Effector memory CD4-positive, alpha-beta T cell (primary cell): ENCODE results near the gene MLLT3.

Experiments
- DNase-seq, 3 donors: peaks; one replicate each; pipeline ENCODE4 v3.0.0-alpha.2; 2020
- H3K27ac ChIP-seq: 2 replicates; pipeline ENCODE4 v1.7.0; 2013; ENCODE audit warnings: mild to moderate bottlenecking, low read length, moderate library complexity; ENCODE audit not compliant: insufficient read depth, poor library complexity, severe bottlenecking
- H3K27me3 ChIP-seq: replicated peaks from 2 replicates; pipeline ENCODE4 v1.7.0; 2013; ENCODE audit warnings: mild to moderate bottlenecking, low read length; ENCODE audit not compliant: insufficient read depth, control insufficient read depth, poor library complexity, severe bottlenecking
- H3K36me3 ChIP-seq: 2 replicates; pipeline ENCODE4 v1.7.0; 2013; ENCODE audit warnings: mild to moderate bottlenecking, low read length, moderate library complexity; ENCODE audit not compliant: control insufficient read depth, insufficient read depth
- H3K4me1 ChIP-seq: 2 replicates; pipeline ENCODE4 v1.7.0; 2013; ENCODE audit warnings: low read length, mild to moderate bottlenecking; ENCODE audit not compliant: control insufficient read depth, insufficient read depth, poor library complexity, severe bottlenecking
- H3K4me3 ChIP-seq: 2 replicates; pipeline ENCODE4 v1.7.0; 2013; ENCODE audit warnings: low read length, low read depth, mild to moderate bottlenecking; ENCODE audit not compliant: insufficient read depth, poor library complexity, severe bottlenecking
- H3K9me3 ChIP-seq: 2 replicates; pipeline ENCODE4 v1.7.0; 2013; ENCODE audit warnings: mild to moderate bottlenecking, low read length, moderate library complexity; ENCODE audit not compliant: control insufficient read depth

Gene MLLT3

GRCh38 chr9:20618361-20618802, 3.9 kb downstream of the MLLT3 start:
- H3K36me3 ChIP-seq = no peaks in the 10 kb centered on the region
- H3K27me3 ChIP-seq = no peaks in the 10 kb centered on the region
- no peak overlapping the region for H3K27ac ChIP-seq
- H3K9me3 ChIP-seq = no peaks in the 10 kb centered on the region
- DNase-seq = no peak
- no peak overlapping the region for H3K4me3 ChIP-seq
- peaks cover 7% of the 10 kb centered on the region for H3K4me1 ChIP-seq

GRCh38 chr9:20616808-20617207, 5.5 kb downstream of the MLLT3 start:
- H3K27ac ChIP-seq = no peak overlapping the region
- H3K27me3 ChIP-seq = no peaks in the 10 kb centered on the region
- no peaks in the 10 kb centered on the region for H3K36me3 ChIP-seq
- no peak for DNase-seq
- H3K4me3 ChIP-seq = no peak overlapping the region
- peaks cover 7% of the 10 kb centered on the region for H3K4me1 ChIP-seq
- H3K9me3 ChIP-seq = no peaks in the 10 kb centered on the region

- no peaks in the 10 kb centered on the region for H3K27me3 ChIP-seq
- H3K4me3 ChIP-seq = no peak overlapping the region
- no peak for DNase-seq
- H3K9me3 ChIP-seq = no peaks in the 10 kb centered on the region
- H3K36me3 ChIP-seq = no peaks in the 10 kb centered on the region
- no peak overlapping the region for H3K27ac ChIP-seq
- peaks cover 7% of the 10 kb centered on the region for H3K4me1 ChIP-seq
These were observed 7.6 kb downstream of the MLLT3 start for GRCh38 chr9:20614602-20615216.

GRCh38 chr9:20611691-20612287, 10.5 kb downstream of the MLLT3 start:
- no peak for DNase-seq
- H3K4me1 ChIP-seq = no peaks in the 10 kb centered on the region
- H3K4me3 ChIP-seq = no peak overlapping the region
- H3K27me3 ChIP-seq = no peaks in the 10 kb centered on the region
- no peak overlapping the region for H3K27ac ChIP-seq
- no peaks in the 10 kb centered on the region for H3K36me3 ChIP-seq
- no peaks in the 10 kb centered on the region for H3K9me3 ChIP-seq

GRCh38 chr9:20610591-20610990, 11.7 kb downstream of the MLLT3 start:
- H3K4me1 ChIP-seq = no peaks in the 10 kb centered on the region
- H3K4me3 ChIP-seq = no peak overlapping the region
- H3K9me3 ChIP-seq = no peaks in the 10 kb centered on the region
- H3K27ac ChIP-seq = no peak overlapping the region
- H3K36me3 ChIP-seq = no peaks in the 10 kb centered on the region
- no peaks in the 10 kb centered on the region for H3K27me3 ChIP-seq
- no peak for DNase-seq

GRCh38 chr9:20608582-20608981, 13.7 kb downstream of the MLLT3 start:
- no peaks in the 10 kb centered on the region for H3K36me3 ChIP-seq
- H3K4me1 ChIP-seq = no peaks in the 10 kb centered on the region
- H3K27ac ChIP-seq = no peak overlapping the region
- H3K4me3 ChIP-seq = no peak overlapping the region
- no peaks in the 10 kb centered on the region for H3K27me3 ChIP-seq
- H3K9me3 ChIP-seq = no peaks in the 10 kb centered on the region
- no peak for DNase-seq

GRCh38 chr9:20606652-20607051, 15.6 kb downstream of the MLLT3 start:
- Histone ChIP-seq H3K9me3 (no peaks in the 10 kb centered on the region), H3K36me3 (no peaks in the 10 kb centered on the region), H3K27ac (no peak overlapping the region), H3K27me3 (no peaks in the 10 kb centered on the region), H3K4me1 (no peaks in the 10 kb centered on the region), H3K4me3 (no peak overlapping the region)
- no peak for DNase-seq

- Histone ChIP-seq H3K36me3 (no peaks in the 10 kb centered on the region), H3K27ac (no peak overlapping the region), H3K4me1 (no peaks in the 10 kb centered on the region), H3K4me3 (peak overlapping the region; percentile 14), H3K9me3 (no peaks in the 10 kb centered on the region), H3K27me3 (no peaks in the 10 kb centered on the region)
- DNase-seq = no peak
These were observed 17.7 kb downstream of the MLLT3 start for GRCh38 chr9:20604562-20604961.

- H3K27me3 ChIP-seq = no peaks in the 10 kb centered on the region
- no peaks in the 10 kb centered on the region for H3K36me3 ChIP-seq
- H3K27ac ChIP-seq = no peak overlapping the region
- H3K9me3 ChIP-seq = no peaks in the 10 kb centered on the region
- peaks cover 1% of the 10 kb centered on the region for H3K4me1 ChIP-seq
- H3K4me3 ChIP-seq = no peak overlapping the region
- no peak for DNase-seq
These were observed 18.6 kb downstream of the MLLT3 start for GRCh38 chr9:20603524-20604268.

- Histone ChIP-seq H3K4me1 (peaks cover 3% of the 10 kb centered on the region), H3K27me3 (no peaks in the 10 kb centered on the region), H3K36me3 (no peaks in the 10 kb centered on the region), H3K9me3 (no peaks in the 10 kb centered on the region), H3K4me3 (no peak overlapping the region), H3K27ac (no peak overlapping the region)
- DNase-seq = no peak
These were observed 21.0 kb downstream of the MLLT3 start for GRCh38 chr9:20601292-20601691.
